ENCODE measurements around the gene HGS. TPM values are rescaled to one million over a fixed set of nuclear protein-coding genes. Genes with fewer than 3 reads are reported as not detected.

The HGS gene
- total and polyA plus RNA-seq, 2 of the 13 experiments (the other 11 are each of a cell fraction or from before 2014, with no cell fraction given) = 73.3 to 78.1 TPM

DNA sequence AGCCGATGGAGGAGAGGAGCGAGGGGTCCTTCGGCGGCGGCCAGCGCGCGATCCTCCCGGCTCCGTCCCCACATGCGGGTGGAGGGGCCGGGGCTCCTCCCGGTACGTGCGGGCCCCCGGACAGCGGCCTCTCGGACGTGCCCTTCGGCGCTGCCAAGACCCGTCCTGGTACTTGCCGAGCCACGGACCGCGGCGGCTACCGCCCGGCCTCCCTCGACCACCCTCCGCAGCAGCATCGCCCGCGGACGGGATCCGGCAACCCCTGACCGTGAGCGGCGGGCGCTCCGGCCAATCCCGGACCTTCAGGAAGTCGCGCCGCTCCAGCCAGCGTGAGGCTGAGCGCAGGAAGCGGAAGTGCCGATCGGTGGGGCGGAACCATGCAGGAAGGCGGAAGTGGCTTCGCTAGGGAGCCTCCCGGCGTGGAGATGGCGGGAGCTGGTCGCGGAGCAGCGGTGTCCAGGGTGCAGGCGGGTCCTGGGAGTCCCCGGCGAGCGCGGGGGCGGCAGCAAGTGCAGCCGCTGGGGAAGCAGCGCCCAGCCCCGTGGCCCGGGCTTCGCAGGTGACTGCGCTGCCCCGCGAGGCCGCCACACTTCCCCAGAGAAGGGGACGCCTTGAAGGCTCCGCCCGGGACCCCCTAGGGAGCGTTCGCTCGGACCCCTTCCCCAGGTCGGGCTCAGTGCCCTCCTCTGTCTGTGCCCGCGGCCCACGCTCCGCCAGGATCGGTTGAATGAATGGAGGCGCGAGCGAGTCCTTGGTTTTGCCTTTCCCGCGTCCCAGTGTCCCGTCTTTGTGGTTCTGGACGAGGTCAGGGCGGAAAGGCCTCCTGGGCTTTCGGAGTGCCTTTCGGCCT is 17.2 kb upstream of the HGS start, which contains the start of the genes CCDC137 and OXLD1 (continued):
- TF ChIP-seq NFKB2 (CRISPR knock-in tag; IDR thresholded peaks at IDR 0.05; ENCODE audit: borderline replicate concordance) (peak; percentile 94; the same call in 1 of the 2 replicates), ZNF564 (CRISPR knock-in tag; IDR thresholded peaks at IDR 0.05) (0 out of 2 replicates have a peak, but pooled peaks have one; percentile 40), ZSCAN21 (CRISPR knock-in tag; IDR thresholded peaks at IDR 0.05; ENCODE audit: borderline replicate concordance) (peak; percentile 78), ZKSCAN1 (IDR thresholded peaks at IDR 0.05; ENCODE audit: low read length) (no peak), ELF1 (CRISPR knock-in tag; IDR thresholded peaks at IDR 0.05) (peak; percentile 99), ONECUT2 (CRISPR knock-in tag; IDR thresholded peaks at IDR 0.05) (no peak), ADNP (CRISPR knock-in tag; IDR thresholded peaks at IDR 0.05) (no peak), SALL2 (CRISPR knock-in tag; IDR thresholded peaks at IDR 0.05) (no peak), SNAI1 (CRISPR knock-in tag; IDR thresholded peaks at IDR 0.05; ENCODE audit: borderline replicate concordance) (no peak), REPIN1 (CRISPR knock-in tag; IDR thresholded peaks at IDR 0.05; ENCODE audit: borderline replicate concordance, low read depth) (peak; percentile 70), ZNF326 (CRISPR knock-in tag; IDR thresholded peaks at IDR 0.05; ENCODE audit: borderline replicate concordance) (no peak; the same call in 1 of the 2 replicates), ZNF780A (CRISPR knock-in tag; IDR thresholded peaks at IDR 0.05) (peak; percentile 94), ZNF3 (CRISPR knock-in tag; IDR thresholded peaks at IDR 0.05) (no peak; the same call in 1 of the 2 replicates), SETDB1 (CRISPR knock-in tag; IDR thresholded peaks at IDR 0.05; ENCODE audit: borderline replicate concordance) (no peak), DPF2 (CRISPR knock-in tag; IDR thresholded peaks at IDR 0.05; ENCODE audit: borderline replicate concordance, low read depth) (no peak), ZNF713 (CRISPR knock-in tag; IDR thresholded peaks at IDR 0.05) (0 out of 2 replicates have a peak, but pooled peaks have one; percentile 39)
- TF ChIP-seq, protein P1, sequence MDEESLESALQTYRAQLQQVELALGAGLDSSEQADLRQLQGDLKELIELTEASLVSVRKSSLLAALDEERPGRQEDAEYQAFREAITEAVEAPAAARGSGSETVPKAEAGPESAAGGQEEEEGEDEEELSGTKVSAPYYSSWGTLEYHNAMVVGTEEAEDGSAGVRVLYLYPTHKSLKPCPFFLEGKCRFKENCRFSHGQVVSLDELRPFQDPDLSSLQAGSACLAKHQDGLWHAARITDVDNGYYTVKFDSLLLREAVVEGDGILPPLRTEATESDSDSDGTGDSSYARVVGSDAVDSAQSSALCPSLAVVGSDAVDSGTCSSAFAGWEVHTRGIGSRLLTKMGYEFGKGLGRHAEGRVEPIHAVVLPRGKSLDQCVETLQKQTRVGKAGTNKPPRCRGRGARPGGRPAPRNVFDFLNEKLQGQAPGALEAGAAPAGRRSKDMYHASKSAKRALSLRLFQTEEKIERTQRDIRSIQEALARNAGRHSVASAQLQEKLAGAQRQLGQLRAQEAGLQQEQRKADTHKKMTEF (CRISPR knock-in tag; IDR thresholded peaks at IDR 0.05) = peak; percentile 76; the same call in 1 of the 2 replicates
- TF ChIP-seq, protein P2, sequence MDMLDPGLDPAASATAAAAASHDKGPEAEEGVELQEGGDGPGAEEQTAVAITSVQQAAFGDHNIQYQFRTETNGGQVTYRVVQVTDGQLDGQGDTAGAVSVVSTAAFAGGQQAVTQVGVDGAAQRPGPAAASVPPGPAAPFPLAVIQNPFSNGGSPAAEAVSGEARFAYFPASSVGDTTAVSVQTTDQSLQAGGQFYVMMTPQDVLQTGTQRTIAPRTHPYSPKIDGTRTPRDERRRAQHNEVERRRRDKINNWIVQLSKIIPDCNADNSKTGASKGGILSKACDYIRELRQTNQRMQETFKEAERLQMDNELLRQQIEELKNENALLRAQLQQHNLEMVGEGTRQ (IDR thresholded peaks at IDR 0.05; ENCODE audit: low read depth, low read length) = no peak
- TF ChIP-seq, protein P2 (CRISPR knock-in tag; IDR thresholded peaks at IDR 0.05; ENCODE audit: borderline replicate concordance) = no peak; the same call in 1 of the 2 replicates
- TF ChIP-seq, protein P3, sequence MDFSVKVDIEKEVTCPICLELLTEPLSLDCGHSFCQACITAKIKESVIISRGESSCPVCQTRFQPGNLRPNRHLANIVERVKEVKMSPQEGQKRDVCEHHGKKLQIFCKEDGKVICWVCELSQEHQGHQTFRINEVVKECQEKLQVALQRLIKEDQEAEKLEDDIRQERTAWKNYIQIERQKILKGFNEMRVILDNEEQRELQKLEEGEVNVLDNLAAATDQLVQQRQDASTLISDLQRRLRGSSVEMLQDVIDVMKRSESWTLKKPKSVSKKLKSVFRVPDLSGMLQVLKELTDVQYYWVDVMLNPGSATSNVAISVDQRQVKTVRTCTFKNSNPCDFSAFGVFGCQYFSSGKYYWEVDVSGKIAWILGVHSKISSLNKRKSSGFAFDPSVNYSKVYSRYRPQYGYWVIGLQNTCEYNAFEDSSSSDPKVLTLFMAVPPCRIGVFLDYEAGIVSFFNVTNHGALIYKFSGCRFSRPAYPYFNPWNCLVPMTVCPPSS (IDR thresholded peaks at IDR 0.05) = no peak
- TF ChIP-seq, protein P4, sequence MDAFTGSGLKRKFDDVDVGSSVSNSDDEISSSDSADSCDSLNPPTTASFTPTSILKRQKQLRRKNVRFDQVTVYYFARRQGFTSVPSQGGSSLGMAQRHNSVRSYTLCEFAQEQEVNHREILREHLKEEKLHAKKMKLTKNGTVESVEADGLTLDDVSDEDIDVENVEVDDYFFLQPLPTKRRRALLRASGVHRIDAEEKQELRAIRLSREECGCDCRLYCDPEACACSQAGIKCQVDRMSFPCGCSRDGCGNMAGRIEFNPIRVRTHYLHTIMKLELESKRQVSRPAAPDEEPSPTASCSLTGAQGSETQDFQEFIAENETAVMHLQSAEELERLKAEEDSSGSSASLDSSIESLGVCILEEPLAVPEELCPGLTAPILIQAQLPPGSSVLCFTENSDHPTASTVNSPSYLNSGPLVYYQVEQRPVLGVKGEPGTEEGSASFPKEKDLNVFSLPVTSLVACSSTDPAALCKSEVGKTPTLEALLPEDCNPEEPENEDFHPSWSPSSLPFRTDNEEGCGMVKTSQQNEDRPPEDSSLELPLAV (CRISPR knock-in tag; conservative IDR thresholded peaks at IDR 0.05; ENCODE audit: low read depth) = no peak
